ENCODE results near the gene PLSCR3. TPM values are rescaled to one million over a fixed set of nuclear protein-coding genes. Genes with fewer than 3 reads are reported as not detected.

The PLSCR3 gene
- total RNA-seq, 4 donors from 2014 or later: 18.3 to 21.6 (median 19.9) TPM

- no peaks in the 10 kb centered on the region for H3K36me3 ChIP-seq
- H3K4me1 ChIP-seq: peaks cover 13 to 15% of the 10 kb centered on the region in 2 donors
- no peaks in the 10 kb centered on the region for H3K27me3 ChIP-seq
- TF ChIP-seq CTCF (IDR thresholded peaks at IDR 0.05) (no peak), POLR2A (IDR thresholded peaks at IDR 0.05) (no peak)
- intact Hi-C loops (cut with DNase I): no loop called here
- 75% methylated on average over 10 to 11 of the region's 11 CpGs for WGBS, 2 donors
- no peaks in the 10 kb centered on the region for H3K9me3 ChIP-seq
- no peak for DNase-seq
- H3K27ac ChIP-seq: no peak overlapping the region
- no peak overlapping the region for H3K4me3 ChIP-seq (replicated peaks in 1 of 3)
These were observed 38.0 kb upstream of the PLSCR3 start for GRCh38 chr17:7432296-7432695.

- no peak for TF ChIP-seq POLR2A (IDR thresholded peaks at IDR 0.05)
- TF ChIP-seq CTCF (IDR thresholded peaks at IDR 0.05): no peak
- Histone ChIP-seq H3K27ac (no peak overlapping the region), H3K4me3 (replicated peaks in 1 of 3) (no peak overlapping the region), H3K36me3 (no peaks in the 10 kb centered on the region), H3K27me3 (no peaks in the 10 kb centered on the region), H3K9me3 (no peaks in the 10 kb centered on the region), H3K4me1 (peaks cover 3 to 6% of the 10 kb centered on the region in 2 donors)
- intact Hi-C loops (cut with DNase I): no loop called here
- 89 to 94% methylated on average over 1 of the region's 1 CpG for WGBS, 2 donors
- DNase-seq: no peak
These were observed 36.9 kb upstream of the PLSCR3 start for GRCh38 chr17:7431231-7431630.

- H3K27ac ChIP-seq: no peak overlapping the region
- H3K9me3 ChIP-seq: no peaks in the 10 kb centered on the region
- H3K27me3 ChIP-seq: no peaks in the 10 kb centered on the region
- intact Hi-C loops (cut with DNase I): no loop called here
- WGBS, 2 donors: 85 to 92% methylated on average over 7 to 10 of the region's 10 CpGs
- no peaks in the 10 kb centered on the region for H3K36me3 ChIP-seq
- TF ChIP-seq POLR2A (IDR thresholded peaks at IDR 0.05): no peak
- no peak for TF ChIP-seq CTCF (IDR thresholded peaks at IDR 0.05)
- H3K4me3 ChIP-seq (replicated peaks in 1 of 3): no peak overlapping the region
- DNase-seq: no peak
- H3K4me1 ChIP-seq: no peaks in the 10 kb centered on the region
These were observed 35.4 kb upstream of the PLSCR3 start for GRCh38 chr17:7429722-7430121.

GRCh38 chr17:7428557-7428956 is 34.2 kb upstream of the PLSCR3 start, which contains the start of gene SPEM3:
TSS of gene SPEM3 (plus strand) at chr17:7428857. CDS start at chr17:7428903, 46 bp downstream.
- H3K27me3 ChIP-seq: no peaks in the 10 kb centered on the region
- intact Hi-C loops (cut with DNase I): no loop called here
- H3K4me1 ChIP-seq: no peaks in the 10 kb centered on the region
- TF ChIP-seq POLR2A (IDR thresholded peaks at IDR 0.05) (no peak), CTCF (IDR thresholded peaks at IDR 0.05) (no peak)
- no peaks in the 10 kb centered on the region for H3K36me3 ChIP-seq
- no peak within 1 kb of the TSS for H3K27ac ChIP-seq
- DNase-seq: no peak
- H3K9me3 ChIP-seq: no peaks in the 10 kb centered on the region
- H3K4me3 ChIP-seq (replicated peaks in 1 of 3): no peak within 1 kb of the TSS
- WGBS, 2 donors: 72 to 78% methylated on average over 4 to 5 of the region's 5 CpGs

- 89 to 92% methylated on average over 7 of the region's 7 CpGs for WGBS, 2 donors
- no peak for DNase-seq
- Histone ChIP-seq H3K36me3 (no peaks in the 10 kb centered on the region), H3K9me3 (no peaks in the 10 kb centered on the region), H3K4me1 (no peaks in the 10 kb centered on the region), H3K27me3 (no peaks in the 10 kb centered on the region), H3K27ac (no peak overlapping the region), H3K4me3 (replicated peaks in 1 of 3) (no peak overlapping the region)
- intact Hi-C loops (cut with DNase I): no loop called here
- TF ChIP-seq CTCF (IDR thresholded peaks at IDR 0.05): no peak
- no peak for TF ChIP-seq POLR2A (IDR thresholded peaks at IDR 0.05)
These were observed 33.2 kb upstream of the PLSCR3 start for GRCh38 chr17:7427549-7427948.

Measured in thyroid gland (tissue), 4 donors.